Muscle of leg (tissue), 11 donors: ENCODE measurements around the gene NPM3. TPM values are rescaled to one million over a fixed set of nuclear protein-coding genes. Genes with fewer than 3 reads are reported as not detected.

Source experiments
- DNase-seq: peaks from one replicate; pipeline ENCODE4 v3.0.0; 2013
- H3K27ac ChIP-seq: one replicate; pipeline ENCODE4 v1.5.1; 2013; ENCODE audit warnings: mild to moderate bottlenecking, low read length, control low read depth
- H3K27me3 ChIP-seq: one replicate; pipeline ENCODE4 v1.6.1; 2013; ENCODE audit warnings: low read length; ENCODE audit not compliant: control insufficient read depth, insufficient read depth
- H3K36me3 ChIP-seq: one replicate; pipeline ENCODE4 v1.6.1; 2013; ENCODE audit warnings: low read length; ENCODE audit not compliant: control insufficient read depth, insufficient read depth
- H3K4me1 ChIP-seq: one replicate; pipeline ENCODE4 v1.6.1; 2013; ENCODE audit warnings: low read length; ENCODE audit not compliant: control insufficient read depth, insufficient read depth
- H3K4me3 ChIP-seq: one replicate; pipeline ENCODE4 v1.5.1; 2013; ENCODE audit warnings: low read length, control low read depth
- H3K9me3 ChIP-seq: replicated peaks from 2 replicates; pipeline ENCODE4 v1.6.1; 2013; ENCODE audit warnings: low read depth, low read length; ENCODE audit not compliant: control insufficient read depth
- WGBS: methylation state at CpG from one replicate; pipeline ENCODE4 v1.1.5; 2013; ENCODE audit warnings: missing lambda C conversion rate; ENCODE audit not compliant: insufficient coverage; 5-methylcytosine and 5-hydroxymethylcytosine counted together
- polyA plus RNA-seq, 8 donors: library from polyadenylated mRNA; unstranded; fragments of 120-200 nt; gene quantifications; one replicate each; pipeline versions ENCODE4 v1.2.1 to v1.2.3, GENCODE V29; 2013; ENCODE audit warnings: inconsistent platforms in 1 of 8, low replicate concordance in 1 of 8; ENCODE audit not compliant: insufficient read length in 8 of 8, insufficient read depth in 1 of 8
- total RNA-seq: library from RNA; stranded (reverse); fragments of 120-200 nt; gene quantifications from one replicate; pipeline ENCODE4 v1.2.4, GENCODE V29; 2013

Gene NPM3
- total and polyA plus RNA-seq, 9 donors = 54.1 to 80.9 (median 72.7) TPM

GRCh38 chr10:101769541-101770180, 13.6 kb downstream of the NPM3 start:
- Histone ChIP-seq H3K27ac (no peak overlapping the region), H3K4me3 (no peak overlapping the region), H3K9me3 (no peaks in the 10 kb centered on the region), H3K4me1 (peaks cover 14% of the 10 kb centered on the region), H3K36me3 (no peaks in the 10 kb centered on the region), H3K27me3 (peaks cover 82% of the 10 kb centered on the region)
- WGBS = no CpG with 5 or more reads among the region's 5 CpGs
- no peak for DNase-seq

DNA sequence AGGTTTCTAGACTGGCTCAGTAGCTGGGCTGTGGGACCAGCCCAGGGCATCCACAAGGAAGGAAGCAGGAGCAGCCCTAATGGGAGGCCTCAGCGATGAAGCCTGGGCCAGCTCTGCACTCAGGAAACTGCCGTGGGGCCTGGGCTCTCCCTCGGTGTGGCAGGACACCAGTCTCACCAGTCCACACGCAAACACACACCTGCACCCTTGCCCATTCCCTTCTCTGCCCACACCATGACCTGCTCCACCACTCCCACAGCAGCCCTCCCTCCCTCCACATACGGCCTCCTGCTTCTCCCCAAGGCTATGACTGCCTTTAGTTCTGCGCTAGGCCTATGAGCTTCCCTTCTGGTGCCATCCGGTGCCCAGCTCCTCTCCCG, 14.5 kb downstream of the NPM3 start:
- no peaks in the 10 kb centered on the region for H3K36me3 ChIP-seq
- H3K27me3 ChIP-seq = peaks cover 74% of the 10 kb centered on the region
- WGBS = 68% methylated on average over 8 of the region's 8 CpGs

DNA sequence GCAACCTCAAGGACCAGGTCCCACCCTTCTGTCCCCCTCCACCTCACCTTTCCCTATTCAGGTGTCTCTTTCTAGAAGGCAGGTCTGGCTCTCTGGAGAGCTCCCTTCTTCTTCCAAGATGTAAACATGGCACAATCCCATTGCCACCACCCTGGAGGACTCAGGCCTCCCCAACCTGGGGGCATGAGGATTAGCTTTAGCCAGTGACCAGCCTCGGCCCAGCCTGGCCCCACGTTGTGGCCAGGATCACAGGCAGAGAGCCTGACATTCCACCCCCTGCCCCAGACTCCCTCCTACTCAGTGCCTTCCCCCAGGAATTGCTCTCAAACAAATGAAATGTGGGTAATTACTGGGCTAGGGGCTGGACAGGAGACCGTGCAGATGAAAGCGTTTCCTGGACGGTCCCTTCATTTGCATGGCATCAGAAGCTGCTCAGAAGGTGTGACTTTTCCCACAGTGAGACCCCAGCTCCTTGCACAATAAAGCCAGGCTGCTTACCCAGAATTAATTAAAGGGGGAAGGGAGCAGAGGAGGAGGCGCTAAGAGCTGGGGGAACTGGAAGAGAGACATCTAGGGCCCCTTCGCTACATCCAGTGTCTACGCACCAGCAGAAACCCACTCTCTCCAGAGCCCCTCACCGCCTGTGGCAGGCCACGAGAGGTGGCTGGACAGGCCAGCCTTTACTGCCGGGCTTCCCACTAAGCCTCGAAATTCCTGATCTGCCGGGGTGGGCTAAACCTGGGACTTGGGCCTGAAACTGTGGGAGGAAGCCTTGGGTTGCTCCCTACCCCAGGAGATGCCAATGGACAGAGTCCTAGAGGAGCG, 15.1 kb downstream of the NPM3 start:
- Histone ChIP-seq H3K27me3 (peaks cover 68% of the 10 kb centered on the region), H3K4me1 (peaks cover 10% of the 10 kb centered on the region)

More for the DNA sequence above, 14.5 kb downstream of the NPM3 start:
- no peaks in the 10 kb centered on the region for H3K9me3 ChIP-seq
- peaks cover 10% of the 10 kb centered on the region for H3K4me1 ChIP-seq
- H3K27ac ChIP-seq = no peak overlapping the region
- no peak overlapping the region for H3K4me3 ChIP-seq
- DNase-seq = no peak

DNA sequence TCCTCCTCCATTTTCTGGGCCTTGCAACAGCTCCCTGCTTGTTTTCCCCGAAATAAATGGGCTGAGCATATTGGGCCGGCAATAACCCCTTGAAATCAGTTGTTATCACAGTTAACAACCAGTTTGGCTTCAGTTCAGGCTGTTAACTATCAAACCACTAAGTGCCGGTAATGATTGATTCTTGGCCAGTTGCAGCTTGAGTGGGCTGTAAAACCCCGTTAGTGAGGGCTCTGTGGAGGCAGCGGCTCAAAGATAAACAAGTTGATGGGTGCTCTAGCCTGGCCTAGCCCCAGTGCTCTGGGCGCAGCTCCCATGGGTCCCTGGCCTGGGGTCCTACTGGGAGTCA, 15.7 kb downstream of the NPM3 start:
- no peak overlapping the region for H3K4me3 ChIP-seq
- 40% methylated on average over 4 of the region's 6 CpGs for WGBS
- H3K27ac ChIP-seq = no peak overlapping the region
- peaks cover 7% of the 10 kb centered on the region for H3K4me1 ChIP-seq
- DNase-seq = no peak
- H3K36me3 ChIP-seq = no peaks in the 10 kb centered on the region
- H3K9me3 ChIP-seq = no peaks in the 10 kb centered on the region
- peaks cover 62% of the 10 kb centered on the region for H3K27me3 ChIP-seq

More for the DNA sequence above, 15.1 kb downstream of the NPM3 start:
- Histone ChIP-seq H3K27ac (no peak overlapping the region), H3K9me3 (no peaks in the 10 kb centered on the region), H3K4me3 (no peak overlapping the region), H3K36me3 (no peaks in the 10 kb centered on the region)
- WGBS = 44% methylated on average over 11 of the region's 14 CpGs
- no peak for DNase-seq

DNA sequence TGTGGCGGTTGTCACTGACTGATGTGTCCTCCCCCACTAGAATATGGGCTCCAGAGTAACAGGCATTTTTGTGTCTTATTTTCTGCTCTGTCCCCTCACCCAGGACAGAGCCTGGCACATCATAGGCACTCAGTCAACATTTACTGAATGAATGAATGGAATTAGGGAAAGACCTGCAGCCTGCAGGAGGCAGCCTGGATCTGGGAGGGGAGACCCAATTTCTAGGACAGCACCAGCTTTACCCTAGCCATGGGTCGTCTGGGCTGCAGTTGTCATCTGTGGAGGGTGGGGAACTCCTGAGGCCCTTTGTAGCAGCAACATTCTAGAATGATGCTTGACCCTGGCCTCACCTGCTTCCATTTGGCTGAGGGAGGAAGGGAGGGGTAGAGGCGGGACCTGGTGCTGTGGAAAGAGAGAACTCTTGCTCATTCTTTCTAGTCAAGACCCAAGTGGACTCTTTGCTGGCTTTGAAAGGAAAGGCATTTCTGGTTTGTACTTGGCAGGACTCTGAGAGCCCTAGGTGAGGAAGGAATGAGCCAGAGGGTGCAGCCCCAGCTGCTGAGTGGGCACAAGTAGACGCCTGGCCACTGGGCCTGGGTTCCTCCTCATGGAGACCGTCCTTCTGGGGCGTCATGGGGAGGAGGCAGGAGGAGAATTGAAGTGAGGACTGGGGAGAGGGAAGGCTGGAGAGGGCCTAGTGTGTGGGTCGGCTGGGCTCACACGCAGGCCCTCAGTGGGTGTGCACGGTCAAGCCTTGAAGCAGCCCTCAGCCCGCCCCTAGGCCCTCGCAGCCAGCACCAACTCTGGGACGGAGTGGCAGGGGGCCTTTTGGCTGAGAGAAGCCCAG, 16.3 kb downstream of the NPM3 start:
- WGBS = 49% methylated on average over 10 of the region's 12 CpGs
- Histone ChIP-seq H3K36me3 (no peaks in the 10 kb centered on the region), H3K27ac (no peak overlapping the region), H3K27me3 (peaks cover 56% of the 10 kb centered on the region), H3K4me1 (peaks cover 7% of the 10 kb centered on the region), H3K4me3 (no peak overlapping the region), H3K9me3 (no peaks in the 10 kb centered on the region)
- DNase-seq = no peak

- Histone ChIP-seq H3K4me1 (peaks cover 6% of the 10 kb centered on the region), H3K4me3 (no peak overlapping the region), H3K27ac (no peak overlapping the region), H3K9me3 (no peaks in the 10 kb centered on the region), H3K36me3 (no peaks in the 10 kb centered on the region), H3K27me3 (peaks cover 50% of the 10 kb centered on the region)
- WGBS = 58% methylated on average over 4 of the region's 6 CpGs
- DNase-seq = no peak
These were observed 16.9 kb downstream of the NPM3 start for GRCh38 chr10:101766306-101766705.

DNA sequence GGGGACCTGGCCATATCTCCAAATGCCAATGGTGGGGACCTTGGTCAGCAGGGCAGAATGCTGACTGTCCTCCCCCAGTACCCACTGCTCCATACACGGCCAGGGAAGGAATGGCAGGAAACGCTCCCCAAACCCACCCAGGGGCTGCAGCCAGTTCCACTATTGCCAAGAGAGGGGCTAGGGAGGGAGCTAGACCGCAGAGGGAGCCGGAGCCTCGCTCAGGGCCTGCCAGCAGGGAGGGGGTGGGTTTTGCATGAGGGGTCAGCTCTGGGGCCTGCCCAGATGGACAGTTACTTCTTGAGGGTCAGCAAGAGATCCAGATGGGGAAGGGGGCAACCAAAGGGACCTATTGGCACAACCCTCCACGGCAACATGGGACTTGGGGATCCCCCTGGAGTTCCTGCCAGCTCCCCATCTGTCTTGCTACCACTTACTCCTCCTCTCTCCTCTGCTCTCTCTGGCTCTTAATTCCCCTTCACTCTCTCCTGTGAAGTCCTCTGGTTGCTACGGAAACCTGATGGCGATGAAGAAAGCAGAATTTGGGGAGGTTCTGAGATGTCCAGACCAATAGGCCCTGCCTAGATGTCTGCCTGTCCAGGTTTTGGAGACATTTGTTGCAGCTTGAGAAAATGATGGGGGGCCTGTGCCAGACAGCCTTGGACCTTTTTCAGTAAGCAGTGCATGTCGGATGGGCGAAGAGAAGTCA, 20.0 kb downstream of the NPM3 start:
- H3K27ac ChIP-seq = no peak overlapping the region
- no peak for DNase-seq
- no peaks in the 10 kb centered on the region for H3K36me3 ChIP-seq
- peaks cover 23% of the 10 kb centered on the region for H3K27me3 ChIP-seq
- no peak overlapping the region for H3K4me3 ChIP-seq
- no peaks in the 10 kb centered on the region for H3K9me3 ChIP-seq
- H3K4me1 ChIP-seq = peaks cover 13% of the 10 kb centered on the region
- 77% methylated on average over 4 of the region's 10 CpGs for WGBS

DNA sequence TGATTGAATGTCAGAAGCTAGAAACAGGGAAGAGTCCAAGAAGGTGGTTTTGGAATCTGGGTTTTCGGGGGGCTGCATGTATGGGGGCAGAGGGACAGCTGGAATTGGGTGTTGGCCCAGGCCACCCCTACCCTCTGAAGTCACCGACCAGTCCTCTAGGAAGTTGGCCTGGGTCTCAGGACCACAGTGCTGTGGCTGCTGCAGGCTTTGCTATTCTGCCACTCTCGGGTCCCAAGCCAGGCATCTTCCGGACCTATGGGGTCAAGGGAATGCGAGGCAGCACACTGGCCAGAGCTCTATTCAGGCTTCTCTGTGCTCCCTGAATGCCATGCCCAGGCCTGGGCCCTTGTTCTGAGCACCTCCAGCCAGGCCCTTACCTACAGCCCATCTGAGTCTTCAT, 20.5 kb downstream of the NPM3 start:
- Histone ChIP-seq H3K4me1 (peaks cover 13% of the 10 kb centered on the region), H3K36me3 (no peaks in the 10 kb centered on the region), H3K27ac (no peak overlapping the region), H3K9me3 (no peaks in the 10 kb centered on the region), H3K27me3 (peaks cover 18% of the 10 kb centered on the region), H3K4me3 (no peak overlapping the region)
- DNase-seq = no peak
- 90% methylated on average over 5 of the region's 5 CpGs for WGBS

GRCh38 chr10:101761226-101761625, 22.0 kb downstream of the NPM3 start:
- H3K36me3 ChIP-seq = no peaks in the 10 kb centered on the region
- H3K4me1 ChIP-seq = peaks cover 13% of the 10 kb centered on the region
- no peak overlapping the region for H3K4me3 ChIP-seq
- H3K27ac ChIP-seq = no peak overlapping the region
- no peaks in the 10 kb centered on the region for H3K9me3 ChIP-seq
- peaks cover 7% of the 10 kb centered on the region for H3K27me3 ChIP-seq
- DNase-seq = no peak
- WGBS = 46% methylated on average over 5 of the region's 9 CpGs
